GM18867 (cell line): ENCODE data around the gene FLYWCH1.

Source experiments
- ATAC-seq: cut with Tn5 transposase; IDR thresholded peaks from one replicate; pipeline ENCODE4 v1.9.1; 2021; ENCODE audit warnings: mild to moderate bottlenecking, moderate library complexity; ENCODE audit not compliant: unreplicated experiment

FLYWCH1 gene, protein sequence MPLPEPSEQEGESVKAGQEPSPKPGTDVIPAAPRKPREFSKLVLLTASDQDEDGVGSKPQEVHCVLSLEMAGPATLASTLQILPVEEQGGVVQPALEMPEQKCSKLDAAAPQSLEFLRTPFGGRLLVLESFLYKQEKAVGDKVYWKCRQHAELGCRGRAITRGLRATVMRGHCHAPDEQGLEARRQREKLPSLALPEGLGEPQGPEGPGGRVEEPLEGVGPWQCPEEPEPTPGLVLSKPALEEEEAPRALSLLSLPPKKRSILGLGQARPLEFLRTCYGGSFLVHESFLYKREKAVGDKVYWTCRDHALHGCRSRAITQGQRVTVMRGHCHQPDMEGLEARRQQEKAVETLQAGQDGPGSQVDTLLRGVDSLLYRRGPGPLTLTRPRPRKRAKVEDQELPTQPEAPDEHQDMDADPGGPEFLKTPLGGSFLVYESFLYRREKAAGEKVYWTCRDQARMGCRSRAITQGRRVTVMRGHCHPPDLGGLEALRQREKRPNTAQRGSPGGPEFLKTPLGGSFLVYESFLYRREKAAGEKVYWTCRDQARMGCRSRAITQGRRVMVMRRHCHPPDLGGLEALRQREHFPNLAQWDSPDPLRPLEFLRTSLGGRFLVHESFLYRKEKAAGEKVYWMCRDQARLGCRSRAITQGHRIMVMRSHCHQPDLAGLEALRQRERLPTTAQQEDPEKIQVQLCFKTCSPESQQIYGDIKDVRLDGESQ

DNA sequence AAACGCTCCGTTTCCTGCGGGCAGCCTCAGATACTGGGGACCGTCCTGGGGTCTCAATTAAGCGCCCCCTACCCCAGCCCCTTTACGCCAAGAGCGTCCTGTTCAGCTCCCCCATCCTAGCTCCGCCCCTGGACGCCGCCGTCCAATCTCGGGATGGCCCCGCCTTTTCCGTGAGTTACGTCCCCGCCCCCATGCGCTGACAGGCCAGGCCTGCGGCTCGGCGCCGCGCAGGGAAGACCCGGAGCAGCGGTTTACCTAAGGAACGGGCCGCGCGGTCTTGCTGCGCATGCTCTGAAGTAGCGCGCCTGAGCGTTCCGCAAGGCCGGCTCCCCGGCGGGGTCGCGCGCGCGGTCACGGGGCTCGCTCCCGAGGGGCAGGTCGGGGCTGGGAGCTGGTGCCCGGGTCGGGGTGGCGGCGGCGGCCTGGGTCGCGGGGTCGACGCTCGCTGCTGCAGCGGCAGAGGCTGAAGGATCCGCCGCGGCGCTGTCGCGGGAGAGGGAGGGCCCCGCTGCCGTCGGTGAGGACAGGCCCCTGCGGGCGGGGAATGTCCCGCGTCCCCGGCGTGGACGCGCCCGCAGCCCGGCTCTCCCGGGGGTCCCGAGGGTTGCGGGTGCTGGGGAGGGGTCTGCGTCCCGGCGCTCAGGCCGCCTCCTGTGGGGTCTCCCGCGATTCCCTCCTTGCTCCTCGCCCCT is at the start of gene FLYWCH1:
Gene FLYWCH1, plus strand, starts transcription at position 294 of the 692 bp plus-strand sequence. CDS start 17,755 bp downstream, outside the sequence.
- ATAC-seq = peak; percentile 91

DNA sequence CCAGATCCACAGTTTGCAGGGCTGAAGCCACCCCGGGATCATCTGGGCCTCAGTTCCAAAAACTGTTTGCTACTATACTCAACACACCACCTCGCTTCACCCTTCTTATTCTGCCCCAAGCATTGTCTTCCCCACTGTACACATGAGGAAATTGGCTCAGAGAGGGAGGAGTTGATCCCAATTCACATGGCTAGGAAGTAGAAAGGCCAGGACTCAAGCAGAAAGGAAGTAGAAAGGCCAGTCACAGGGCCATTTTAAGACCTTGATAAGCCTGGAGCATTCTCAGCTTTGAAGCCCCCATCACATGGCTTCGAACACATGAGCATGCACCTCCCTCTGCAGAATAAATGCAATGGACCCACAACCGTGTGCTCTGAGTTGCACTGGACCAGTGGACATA is 46.1 kb upstream of the FLYWCH1 start:
- ATAC-seq = no peak

DNA sequence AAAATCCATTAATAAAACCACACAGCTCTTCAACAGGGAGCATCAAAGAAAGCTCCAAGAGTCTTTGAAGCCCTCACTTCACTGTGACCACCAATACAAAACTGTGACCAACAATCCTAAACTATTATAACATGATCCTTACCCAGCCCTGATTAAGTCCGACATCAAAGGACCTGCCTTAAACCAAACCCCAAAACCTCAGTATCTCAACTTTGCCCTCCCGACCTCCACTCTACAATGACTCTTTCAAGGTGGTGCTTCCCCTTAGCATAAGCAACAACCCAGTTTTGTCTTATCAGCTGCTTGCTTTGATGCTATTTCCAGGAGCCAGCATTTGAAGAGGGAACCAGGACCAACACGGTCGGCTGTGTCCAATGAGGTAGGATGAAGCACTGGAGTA is 45.3 kb upstream of the FLYWCH1 start:
- ATAC-seq = no peak

DNA sequence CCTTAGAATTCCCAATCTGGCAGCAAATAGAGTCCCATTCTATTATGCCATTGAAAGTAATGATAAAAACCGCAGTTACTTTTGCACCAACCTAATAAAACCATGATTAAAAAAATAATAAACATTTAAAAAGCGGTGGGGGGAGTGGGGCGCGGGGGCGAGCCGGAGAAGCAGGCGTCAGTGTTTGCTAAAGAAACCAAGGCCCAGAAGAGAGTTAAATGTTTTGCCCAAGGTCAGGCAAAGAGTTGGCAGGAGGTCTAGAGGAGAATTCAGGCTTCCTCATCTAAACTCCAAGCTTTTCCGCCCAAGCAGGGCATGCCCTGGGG is 44.1 kb upstream of the FLYWCH1 start:
- no peak for ATAC-seq

DNA sequence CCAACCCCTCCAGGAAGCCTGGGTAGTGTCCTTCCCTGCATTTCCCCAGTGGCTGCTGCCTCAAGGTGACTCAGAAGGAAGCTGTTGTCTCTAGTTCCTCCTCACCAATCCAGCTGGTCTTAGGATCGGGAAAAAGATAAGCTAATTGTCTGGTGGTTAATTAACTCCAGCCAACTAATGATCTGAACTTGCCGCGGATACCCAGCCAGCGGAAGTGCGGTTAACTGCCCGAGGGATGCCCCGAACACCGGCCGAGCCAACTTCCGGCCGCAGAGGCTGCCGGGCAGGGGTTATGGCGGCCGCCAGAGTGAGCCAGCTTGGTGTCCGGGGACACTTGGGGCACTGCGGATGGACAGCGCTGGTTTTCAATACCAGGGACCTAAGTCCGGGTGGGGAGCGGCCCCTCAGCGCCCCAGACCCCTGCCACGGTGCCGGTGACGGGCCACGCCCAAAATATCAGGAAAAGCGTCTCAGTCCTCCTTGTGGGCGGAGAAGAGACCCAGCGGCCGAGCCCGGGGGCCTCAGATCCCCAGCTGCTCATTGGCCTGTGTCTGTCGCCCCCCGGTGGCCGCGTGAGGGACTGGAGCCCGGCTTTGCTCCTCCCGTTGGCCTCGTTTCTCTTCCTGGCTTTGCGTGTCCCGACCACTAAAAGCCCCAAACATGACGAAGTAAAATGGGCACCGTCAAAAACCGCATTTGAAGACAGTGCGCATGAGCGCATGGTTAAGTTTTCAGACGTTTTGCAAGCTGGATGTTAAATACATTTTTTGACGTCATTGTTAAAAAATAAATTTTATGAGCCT is 43.5 kb upstream of the FLYWCH1 start:
- peak; percentile 88 for ATAC-seq

DNA sequence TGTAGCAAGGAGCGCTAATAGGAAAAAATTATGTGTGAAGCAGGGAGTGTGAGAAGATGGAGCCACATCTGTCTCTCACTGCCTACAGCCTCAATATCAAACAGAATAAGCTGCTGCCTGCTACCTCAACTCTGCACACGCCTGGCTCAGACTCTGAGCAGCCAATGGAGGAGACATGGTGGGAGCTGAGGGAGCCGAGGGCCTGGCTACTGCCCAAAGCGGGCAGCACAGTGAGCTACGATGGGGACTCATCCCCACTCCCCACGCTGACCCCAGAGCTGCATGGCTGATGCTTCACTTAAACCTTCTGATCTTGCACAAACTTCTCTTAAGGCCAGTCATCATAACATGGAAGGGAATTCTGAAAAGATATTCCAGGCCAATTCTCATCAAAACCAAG is 39.8 kb upstream of the FLYWCH1 start:
- ATAC-seq = no peak

DNA sequence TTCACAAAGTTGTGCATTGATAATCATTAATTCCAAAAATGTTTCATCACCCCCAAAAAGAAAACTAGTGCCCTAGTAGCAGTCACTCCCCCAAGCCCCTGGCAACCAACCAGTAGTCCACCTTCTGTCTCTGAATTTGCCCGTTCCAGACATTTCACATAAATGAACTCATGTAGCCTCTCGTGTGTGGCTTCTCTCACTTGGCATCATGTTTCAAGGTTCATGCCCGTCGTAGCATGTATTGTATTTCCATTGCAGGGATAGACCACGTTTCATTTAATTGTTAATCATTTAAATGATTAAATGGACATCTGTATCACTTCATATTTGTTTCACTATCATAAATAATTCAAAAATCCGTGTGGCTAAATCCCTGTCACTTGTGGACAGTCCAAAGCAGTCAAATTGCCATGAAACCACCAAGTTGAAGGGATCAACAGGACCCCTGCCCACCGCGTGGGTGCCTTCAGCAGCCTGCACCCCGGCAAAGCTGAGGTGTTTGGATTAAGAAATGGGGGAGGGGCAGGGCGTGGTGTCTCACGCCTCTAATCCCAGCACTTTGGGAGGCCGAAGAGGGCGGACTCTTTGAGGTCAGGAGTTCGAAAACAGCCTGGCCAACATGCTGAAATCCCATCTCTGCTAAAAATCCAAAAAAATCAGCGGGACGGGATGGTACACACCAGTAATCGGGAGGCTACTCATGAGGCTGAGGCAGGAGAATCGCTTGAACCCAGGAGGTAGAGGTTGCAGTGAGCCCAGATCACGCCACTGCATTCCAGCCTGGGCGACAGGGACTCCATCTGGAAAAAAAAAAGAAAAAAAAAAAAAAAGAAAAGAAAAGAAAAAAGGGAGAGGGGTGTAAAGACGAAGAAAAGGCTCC is 37.5 kb upstream of the FLYWCH1 start:
- ATAC-seq = no peak

DNA sequence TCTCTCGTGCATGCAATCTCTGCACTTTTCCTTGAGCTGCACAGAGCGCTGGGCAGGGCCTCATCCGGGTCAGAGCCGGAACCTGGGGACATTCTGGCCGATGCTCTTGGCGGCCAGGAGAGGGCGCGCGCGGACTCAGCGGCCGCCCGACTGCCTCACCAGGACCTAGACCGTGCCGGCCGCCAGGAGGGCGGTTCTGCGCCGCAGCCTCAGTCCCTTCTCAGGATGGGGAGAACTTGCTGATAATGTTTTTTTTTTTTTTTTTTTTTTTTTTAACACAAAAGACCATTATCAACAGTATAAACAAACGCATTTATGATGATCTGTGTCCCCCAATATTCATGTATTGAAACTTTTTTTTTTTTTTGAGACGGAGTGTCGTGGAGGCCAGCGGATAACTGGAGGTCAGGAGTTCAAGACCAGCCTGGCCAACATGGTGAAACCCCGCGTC is 36.8 kb upstream of the FLYWCH1 start:
- peak; percentile 70 for ATAC-seq

DNA sequence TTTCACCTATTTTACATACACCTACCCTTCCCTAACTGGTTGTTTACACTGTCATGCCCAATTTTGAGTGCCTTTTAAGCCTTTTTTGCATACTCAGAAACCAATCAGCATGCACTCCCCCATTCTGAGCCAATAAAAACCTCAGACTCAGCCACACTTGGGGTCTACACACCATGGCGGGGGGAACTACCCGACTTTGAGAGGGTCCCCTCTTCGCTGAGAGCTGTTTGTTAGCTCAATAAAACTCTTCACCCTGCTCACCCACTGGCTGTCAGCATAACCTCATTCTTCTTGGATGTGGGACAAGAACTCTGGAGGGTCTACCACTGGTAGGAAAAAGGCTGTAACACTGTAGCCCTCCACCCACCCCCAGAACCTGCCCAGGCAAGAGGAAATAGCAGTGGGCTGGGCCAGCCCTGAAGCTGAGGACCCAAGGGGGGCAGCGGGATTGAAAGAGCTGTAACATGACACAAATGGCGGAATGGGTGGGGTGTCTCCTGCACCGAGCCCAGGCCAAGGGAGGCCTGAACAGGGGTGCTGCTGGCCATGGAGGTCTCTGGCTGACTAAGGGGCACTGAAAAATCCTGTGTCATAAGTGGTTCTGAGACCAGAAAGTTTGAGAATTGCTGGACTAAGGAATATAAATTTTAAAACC is 31.8 kb upstream of the FLYWCH1 start:
- no peak for ATAC-seq

DNA sequence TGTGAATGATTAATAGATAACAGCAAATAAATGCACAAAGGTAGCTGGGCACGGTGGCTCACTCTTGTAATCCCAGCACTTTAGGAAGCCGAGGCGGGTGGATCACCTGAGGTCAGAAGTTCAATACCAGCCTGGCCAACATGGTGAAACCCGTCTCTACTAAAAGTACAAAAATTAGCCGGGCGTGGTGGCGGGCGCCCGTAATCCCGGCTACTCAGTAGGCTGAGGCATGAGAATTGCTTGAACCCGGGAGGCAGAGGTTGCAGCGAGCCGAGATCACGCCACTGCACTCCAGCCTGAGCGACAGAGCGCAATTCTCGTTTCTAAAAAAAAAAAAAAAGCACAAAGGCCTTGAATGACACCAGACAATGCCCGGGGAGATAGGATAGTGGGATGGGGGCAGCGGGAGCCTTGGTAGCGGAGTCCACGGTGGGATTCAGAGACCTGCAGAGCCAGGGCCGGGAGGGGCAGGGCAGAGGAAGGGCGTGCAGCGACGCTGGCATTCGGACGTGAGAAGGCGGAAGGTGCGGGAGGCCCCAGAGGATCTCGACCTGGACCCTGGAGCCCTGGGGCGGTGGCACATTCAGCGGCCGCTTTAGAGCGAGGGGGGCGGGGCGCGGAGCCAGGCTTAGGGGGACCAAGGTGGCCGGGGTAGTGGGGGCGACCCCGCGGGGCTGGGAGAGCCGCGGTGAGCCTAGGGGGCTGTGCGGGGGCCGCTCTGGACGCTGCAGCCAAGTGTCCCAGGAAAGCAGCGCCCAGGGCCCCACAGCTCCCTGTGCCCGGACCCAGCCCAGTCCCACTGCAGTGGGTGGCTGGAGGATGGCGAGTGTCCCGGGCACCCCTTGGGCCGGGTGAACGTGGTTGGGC is 29.7 kb upstream of the FLYWCH1 start:
- ATAC-seq = peak; percentile 11

DNA sequence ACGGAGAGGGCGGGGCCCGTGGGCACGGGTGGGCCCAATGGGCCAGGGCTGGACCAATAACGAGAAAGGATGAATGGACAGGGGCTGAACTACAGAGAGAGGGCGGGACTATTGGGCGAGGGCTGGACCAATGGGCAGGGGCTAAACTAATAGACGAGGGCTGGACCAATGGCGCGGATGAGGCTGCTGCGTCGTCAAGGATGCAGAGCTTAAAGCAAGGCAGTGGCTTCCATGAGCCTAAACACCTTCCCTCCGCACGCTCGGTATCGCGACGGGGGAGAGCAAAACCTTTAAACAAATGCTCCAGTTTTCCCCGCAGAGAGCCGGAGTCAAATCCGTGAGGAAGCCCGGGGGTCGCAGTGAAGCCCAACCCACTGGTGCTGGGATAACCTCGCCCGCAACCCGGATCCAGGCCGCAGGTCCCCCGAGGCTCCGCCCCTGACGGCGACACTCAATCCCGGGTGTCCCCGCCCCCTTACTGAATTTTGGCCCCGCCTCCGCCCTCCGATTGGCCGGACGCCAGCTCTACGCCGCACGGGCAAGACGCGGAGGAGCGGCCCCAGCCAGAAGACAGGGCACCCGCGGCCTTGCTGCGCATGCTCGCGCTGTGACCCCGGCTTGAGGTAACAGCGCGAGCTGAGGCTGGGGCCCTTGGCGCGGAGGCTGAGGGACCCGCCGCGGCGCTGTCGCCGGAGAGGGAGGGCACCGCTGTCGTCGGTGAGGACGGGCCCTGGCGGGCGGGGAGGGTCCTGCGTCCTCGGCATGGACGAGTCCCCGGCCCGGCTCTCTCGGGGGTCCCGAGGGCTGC is 28.9 kb upstream of the FLYWCH1 start, which contains the start of gene FLYWCH2:
Gene FLYWCH2, plus strand, starts transcription at position 566 of the 808 bp plus-strand sequence. CDS start 13,235 bp downstream, outside the sequence.
- ATAC-seq = peak; percentile 90

DNA sequence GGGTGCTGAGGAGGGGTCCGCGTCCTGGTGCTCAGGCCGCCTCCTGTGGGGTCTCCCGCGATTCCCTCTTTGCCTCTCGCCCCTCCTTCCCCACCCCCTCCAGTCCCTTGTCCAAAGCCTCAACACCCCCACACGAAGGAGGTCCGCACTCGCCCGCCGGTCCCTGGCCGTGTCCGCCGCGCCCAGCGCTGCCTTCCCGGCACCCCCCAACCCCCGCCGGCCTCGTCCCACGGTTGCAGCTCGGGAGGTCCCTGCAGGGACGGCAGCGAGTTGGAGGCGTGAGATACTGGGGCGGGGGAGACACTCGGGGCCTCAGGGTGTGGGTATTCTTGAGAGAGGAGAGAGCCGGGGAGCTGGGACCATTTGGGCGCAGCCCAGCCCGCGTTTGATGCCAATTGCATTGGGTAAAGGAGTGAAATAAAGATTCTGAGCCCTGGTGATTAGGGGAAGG is 28.2 kb upstream of the FLYWCH1 start:
- no peak for ATAC-seq

DNA sequence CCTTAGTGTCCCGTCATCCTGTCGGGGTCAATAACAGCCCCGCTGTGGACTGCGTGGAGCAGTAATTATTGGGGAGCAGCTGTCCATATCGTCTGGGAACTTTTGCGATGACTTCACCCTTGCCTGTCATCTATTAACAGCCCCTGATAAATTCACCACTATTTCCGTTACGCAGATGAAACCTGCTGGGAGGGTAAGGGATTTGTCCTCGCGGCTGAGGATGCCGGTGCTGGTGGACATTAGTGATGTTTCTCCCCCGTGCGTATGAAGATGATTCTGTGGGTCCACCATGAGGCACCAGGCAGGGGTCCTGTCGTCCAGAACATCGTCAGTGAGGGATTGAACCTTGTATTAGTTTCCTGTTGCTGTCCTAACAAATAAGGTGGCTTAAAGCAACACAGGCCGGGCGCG is 27.7 kb upstream of the FLYWCH1 start:
- ATAC-seq = no peak

DNA sequence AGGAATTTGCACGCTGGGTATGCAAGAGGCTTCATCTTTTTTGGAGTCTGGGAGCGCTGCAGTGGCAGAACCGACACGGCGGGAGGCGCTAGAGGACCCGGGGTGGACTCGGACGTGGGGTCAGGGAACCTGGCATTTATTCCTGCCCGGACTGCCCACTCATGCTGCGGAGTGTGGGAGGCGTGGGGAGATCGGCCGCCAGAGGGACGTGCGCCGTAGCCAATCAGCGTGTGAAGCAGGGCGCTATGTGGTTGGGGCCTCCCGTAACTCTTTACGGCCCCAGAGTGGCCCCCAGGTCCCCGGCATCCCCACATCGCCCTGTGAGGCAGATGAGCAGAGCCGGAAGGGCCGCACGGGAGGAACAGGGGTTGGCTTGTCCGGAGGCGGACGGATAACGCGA is 17.5 kb upstream of the FLYWCH1 start:
- ATAC-seq = no peak

DNA sequence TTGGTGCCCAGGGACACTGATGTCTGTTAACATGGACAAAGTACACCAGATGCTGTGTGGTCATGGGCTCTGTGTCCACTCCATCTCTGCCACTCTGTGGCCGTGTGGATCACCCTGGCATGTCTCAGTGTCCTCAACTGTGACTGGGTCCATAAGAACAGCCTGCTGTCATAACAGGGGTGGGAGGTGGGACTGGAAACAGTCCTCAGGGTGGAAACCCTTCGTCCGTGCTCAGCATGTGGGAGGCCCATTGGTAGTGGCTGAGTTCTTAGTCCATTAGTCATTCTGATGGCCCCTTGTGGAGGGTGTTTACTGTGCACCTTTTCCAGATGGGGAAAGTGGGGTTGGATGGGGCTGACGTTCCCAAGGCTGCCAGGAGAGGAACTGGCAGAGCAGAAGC is 15.9 kb upstream of the FLYWCH1 start:
- no peak for ATAC-seq

DNA sequence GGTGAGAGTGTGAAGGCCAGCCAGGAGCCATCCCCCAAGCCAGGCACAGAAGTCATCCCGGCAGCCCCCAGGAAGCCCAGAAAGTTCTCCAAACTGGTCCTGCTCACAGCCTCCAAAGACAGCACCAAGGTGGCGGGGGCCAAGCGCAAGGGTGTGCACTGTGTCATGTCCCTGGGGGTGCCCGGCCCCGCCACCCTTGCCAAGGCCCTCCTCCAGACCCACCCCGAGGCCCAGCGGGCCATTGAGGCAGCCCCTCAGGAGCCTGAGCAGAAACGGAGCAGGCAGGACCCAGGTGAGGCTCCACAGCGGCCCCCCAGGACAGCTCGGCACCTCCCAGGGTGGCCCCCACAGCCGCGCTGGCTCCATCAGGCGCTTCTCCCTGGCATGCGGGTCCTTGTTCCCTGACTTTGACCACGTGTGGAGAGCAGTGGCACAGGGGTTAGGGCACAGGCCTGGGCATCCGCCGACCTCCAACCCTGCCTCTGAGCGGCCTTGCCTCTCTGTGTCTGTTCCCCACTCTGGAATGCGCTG is 15.2 kb upstream of the FLYWCH1 start:
- ATAC-seq = no peak

DNA sequence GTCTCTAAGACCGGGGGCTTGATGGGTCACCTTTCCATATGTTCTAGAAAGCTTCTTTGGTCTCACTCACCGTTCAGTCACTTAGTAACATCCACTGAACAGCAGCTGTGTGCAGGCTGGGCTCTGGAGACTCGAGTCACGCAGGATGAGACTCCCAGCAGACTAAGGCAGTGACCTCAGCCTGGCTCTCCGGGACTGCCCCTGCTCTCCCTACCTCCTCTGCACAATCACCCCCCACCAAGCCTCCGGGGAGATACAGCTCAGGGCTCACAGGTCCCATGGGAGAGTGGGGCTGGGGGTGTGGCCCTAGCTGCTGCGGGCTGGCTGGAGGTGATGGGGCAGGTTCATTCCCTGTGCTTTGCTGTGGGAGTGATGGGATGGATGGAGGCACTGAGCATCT is 14.6 kb upstream of the FLYWCH1 start:
- ATAC-seq = no peak
